Measurements from ENCODE around the gene CRELD2. TPM values are rescaled to one million over a fixed set of nuclear protein-coding genes. Genes with fewer than 3 reads are reported as not detected.
A peak's percentile ranks its signal among the peaks of the same experiment; 100 is the strongest.

CRELD2 gene
- total RNA-seq, 1 donor from 2014 or later, result 44.3 TPM

- peaks cover 10% of the 10 kb centered on the region for H3K4me1 Mint-ChIP-seq (ENCODE audit: low read depth)
- H3K36me3 Mint-ChIP-seq (ENCODE audit: low read depth), result peaks cover 1% of the 10 kb centered on the region
- TF ChIP-seq, protein P1, sequence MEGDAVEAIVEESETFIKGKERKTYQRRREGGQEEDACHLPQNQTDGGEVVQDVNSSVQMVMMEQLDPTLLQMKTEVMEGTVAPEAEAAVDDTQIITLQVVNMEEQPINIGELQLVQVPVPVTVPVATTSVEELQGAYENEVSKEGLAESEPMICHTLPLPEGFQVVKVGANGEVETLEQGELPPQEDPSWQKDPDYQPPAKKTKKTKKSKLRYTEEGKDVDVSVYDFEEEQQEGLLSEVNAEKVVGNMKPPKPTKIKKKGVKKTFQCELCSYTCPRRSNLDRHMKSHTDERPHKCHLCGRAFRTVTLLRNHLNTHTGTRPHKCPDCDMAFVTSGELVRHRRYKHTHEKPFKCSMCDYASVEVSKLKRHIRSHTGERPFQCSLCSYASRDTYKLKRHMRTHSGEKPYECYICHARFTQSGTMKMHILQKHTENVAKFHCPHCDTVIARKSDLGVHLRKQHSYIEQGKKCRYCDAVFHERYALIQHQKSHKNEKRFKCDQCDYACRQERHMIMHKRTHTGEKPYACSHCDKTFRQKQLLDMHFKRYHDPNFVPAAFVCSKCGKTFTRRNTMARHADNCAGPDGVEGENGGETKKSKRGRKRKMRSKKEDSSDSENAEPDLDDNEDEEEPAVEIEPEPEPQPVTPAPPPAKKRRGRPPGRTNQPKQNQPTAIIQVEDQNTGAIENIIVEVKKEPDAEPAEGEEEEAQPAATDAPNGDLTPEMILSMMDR (IDR thresholded peaks at IDR 0.05), result peak; percentile 25
- H3K27ac Mint-ChIP-seq (ENCODE audit: unreplicated experiment), result peak overlapping the region; percentile 73
- H3K4me3 Mint-ChIP-seq (ENCODE audit: unreplicated experiment), result peak overlapping the region; percentile 70
- no peaks in the 10 kb centered on the region for H3K9me3 Mint-ChIP-seq (ENCODE audit: low read depth)
- H3K27me3 Mint-ChIP-seq (ENCODE audit: low read depth), result no peaks in the 10 kb centered on the region
- DNase-seq (ENCODE audit: low spot score), result peak; percentile 93
These were observed 44.6 kb downstream of the CRELD2 start for GRCh38 chr22:49962751-49963646.

DNA sequence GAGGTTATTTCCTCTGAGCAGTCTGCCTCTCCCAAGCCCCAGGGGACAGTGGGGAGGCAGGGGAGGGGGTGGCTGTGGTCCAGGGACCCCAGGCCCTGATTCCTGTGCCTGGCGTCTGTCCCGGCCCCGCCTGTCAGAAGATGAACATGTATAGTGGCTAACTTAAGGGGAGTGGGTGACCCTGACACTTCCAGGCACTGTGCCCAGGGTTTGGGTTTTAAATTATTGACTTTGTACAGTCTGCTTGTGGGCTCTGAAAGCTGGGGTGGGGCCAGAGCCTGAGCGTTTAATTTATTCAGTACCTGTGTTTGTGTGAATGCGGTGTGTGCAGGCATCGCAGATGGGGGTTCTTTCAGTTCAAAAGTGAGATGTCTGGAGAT is 45.2 kb downstream of the CRELD2 start:
- TF ChIP-seq, protein P1 (IDR thresholded peaks at IDR 0.05), result no peak
- no peaks in the 10 kb centered on the region for H3K9me3 Mint-ChIP-seq (ENCODE audit: low read depth)
- H3K4me3 Mint-ChIP-seq (ENCODE audit: unreplicated experiment), result peak overlapping the region; percentile 58
- no peak for DNase-seq (ENCODE audit: low spot score)
- no peak overlapping the region for H3K27ac Mint-ChIP-seq (ENCODE audit: unreplicated experiment)
- H3K36me3 Mint-ChIP-seq (ENCODE audit: low read depth), result peaks cover 1% of the 10 kb centered on the region
- H3K27me3 Mint-ChIP-seq (ENCODE audit: low read depth), result no peaks in the 10 kb centered on the region
- peaks cover 10% of the 10 kb centered on the region for H3K4me1 Mint-ChIP-seq (ENCODE audit: low read depth)

- TF ChIP-seq, protein P1 (IDR thresholded peaks at IDR 0.05), result no peak
- DNase-seq (ENCODE audit: low spot score), result peak; percentile 82
- no peak overlapping the region for H3K27ac Mint-ChIP-seq (ENCODE audit: unreplicated experiment)
- H3K36me3 Mint-ChIP-seq (ENCODE audit: low read depth), result peaks cover 1% of the 10 kb centered on the region
- H3K9me3 Mint-ChIP-seq (ENCODE audit: low read depth), result no peaks in the 10 kb centered on the region
- H3K27me3 Mint-ChIP-seq (ENCODE audit: low read depth), result no peaks in the 10 kb centered on the region
- no peak overlapping the region for H3K4me3 Mint-ChIP-seq (ENCODE audit: unreplicated experiment)
- H3K4me1 Mint-ChIP-seq (ENCODE audit: low read depth), result peaks cover 10% of the 10 kb centered on the region
These were observed 46.0 kb downstream of the CRELD2 start for GRCh38 chr22:49964136-49965090.

DNA sequence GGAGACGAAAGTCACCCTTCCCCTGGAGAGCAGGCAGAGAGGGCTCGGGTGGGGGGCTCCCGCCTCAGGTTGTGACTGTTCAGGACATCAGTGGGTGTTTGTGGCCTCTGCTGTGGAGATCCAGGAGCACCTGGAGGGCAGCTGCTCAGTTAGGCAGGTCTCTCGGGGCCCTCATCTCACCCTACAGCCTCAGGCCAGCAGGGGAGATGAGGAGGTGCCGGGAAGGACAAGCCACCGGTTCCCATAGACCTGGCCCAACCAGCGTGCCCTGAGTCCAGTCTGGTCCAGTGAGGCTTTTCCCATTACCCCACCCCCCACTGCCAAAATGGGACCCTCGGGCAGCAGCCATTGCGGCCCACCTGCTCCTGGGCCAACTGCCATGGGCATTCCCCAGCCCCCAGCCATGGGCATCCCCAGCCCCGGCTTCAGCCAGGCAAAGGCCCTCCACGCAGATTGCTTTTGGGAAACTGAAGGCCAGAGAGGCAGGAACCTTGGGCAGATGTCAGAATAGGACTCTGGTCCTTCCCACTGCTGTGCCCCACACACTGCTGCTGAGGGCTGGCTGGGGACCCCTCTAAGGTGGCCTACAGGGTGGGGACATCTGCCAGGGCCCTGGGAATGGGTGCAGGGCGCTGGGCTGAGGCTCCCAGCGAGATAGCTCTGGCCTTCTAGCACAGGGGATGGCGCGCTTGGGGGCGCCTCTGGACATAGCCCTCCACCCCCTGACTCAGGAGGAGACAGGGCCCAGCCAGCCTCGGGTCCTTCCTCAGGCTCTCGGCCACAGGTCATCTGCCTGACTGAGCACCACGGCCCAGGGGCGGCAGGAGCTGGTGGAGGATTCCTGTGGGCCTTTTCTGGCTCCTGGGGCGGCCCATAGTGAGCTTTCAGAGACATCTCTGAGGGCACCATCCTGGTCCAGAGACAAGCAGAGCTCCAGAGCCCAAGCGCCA is 46.9 kb downstream of the CRELD2 start:
- no peak overlapping the region for H3K4me3 Mint-ChIP-seq (ENCODE audit: unreplicated experiment)
- peaks cover 10% of the 10 kb centered on the region for H3K4me1 Mint-ChIP-seq (ENCODE audit: low read depth)
- H3K9me3 Mint-ChIP-seq (ENCODE audit: low read depth), result no peaks in the 10 kb centered on the region
- peak; percentile 76 for DNase-seq (ENCODE audit: low spot score)
- H3K27ac Mint-ChIP-seq (ENCODE audit: unreplicated experiment), result no peak overlapping the region
- TF ChIP-seq, protein P1 (IDR thresholded peaks at IDR 0.05), result no peak
- H3K27me3 Mint-ChIP-seq (ENCODE audit: low read depth), result no peaks in the 10 kb centered on the region
- H3K36me3 Mint-ChIP-seq (ENCODE audit: low read depth), result peaks cover 1% of the 10 kb centered on the region
